Measurements from ENCODE around the gene ZNF532.

Gene ZNF532

DNA sequence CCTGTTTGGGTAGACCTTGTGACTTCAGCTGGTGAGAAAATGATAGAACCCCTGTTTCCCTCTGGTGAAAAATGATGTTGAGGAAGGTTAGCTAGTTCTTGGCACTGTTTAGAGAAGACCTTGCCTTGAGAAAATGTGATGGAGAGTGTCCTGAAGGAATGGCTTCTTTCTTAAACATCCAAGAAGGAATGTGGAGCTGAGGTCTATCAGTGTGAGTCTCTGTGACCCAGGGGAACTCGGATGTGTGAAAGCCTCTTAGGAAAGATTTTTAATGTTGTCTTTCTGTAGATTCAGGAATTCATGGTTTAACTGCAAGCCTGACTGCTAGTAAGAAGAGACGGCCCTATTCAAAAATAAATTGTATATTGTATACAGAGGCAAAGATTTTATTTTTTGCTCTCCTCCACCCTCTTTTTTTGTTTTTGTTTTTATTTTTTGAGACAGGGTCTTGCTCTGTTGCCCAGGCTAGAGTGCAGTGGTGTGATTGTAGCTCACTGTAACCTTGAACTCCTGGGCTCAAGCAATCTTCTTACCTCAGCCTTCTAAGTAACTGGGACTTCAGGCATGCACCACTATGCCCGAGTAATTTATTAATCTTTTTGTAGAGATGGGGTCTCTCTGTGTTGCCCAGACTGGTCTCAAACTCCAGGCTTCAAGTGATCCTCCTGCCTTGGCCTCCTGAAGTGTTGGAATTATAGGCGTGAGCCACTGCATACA is 87.5 kb downstream of the ZNF532 start:
- DNase-seq = no peak

DNA sequence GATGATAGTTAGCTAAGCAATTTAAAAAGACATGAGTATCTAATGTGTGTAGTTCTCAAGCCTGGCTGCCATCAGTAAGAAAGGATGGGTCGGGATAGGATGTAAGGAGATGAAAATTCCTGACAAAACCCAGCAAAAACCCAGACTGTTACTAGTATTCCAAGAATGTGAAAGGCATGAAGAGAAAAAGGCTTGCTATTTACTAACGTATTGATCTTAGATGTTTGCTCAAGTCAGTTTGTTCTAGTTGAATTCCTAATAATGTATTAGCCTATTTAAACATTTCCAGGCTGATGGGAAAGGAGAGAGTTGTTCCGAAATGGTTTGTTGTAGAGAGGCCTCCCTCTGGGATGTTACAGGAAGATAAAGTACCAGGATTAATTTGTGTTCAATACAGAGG is 88.2 kb downstream of the ZNF532 start:
- no peak for DNase-seq

DNA sequence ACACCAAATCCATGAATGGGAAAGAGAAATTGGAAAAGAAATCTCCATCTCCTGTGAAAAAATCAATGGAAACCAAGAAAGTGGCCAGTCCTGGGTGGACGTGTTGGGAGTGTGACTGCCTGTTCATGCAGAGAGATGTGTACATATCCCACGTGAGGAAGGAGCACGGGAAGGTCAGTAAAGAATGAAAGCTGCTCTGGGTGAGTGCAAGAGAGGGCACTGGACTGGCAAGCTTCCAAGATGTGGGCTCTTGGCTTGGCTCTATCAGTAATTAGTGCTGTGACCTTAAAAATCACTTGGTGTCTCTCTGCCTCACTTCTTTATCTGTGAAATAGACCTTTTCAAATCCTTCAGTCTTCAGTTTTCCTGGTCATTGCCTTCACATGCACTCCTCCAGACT is 89.0 kb downstream of the ZNF532 start:
- DNase-seq = no peak

DNA sequence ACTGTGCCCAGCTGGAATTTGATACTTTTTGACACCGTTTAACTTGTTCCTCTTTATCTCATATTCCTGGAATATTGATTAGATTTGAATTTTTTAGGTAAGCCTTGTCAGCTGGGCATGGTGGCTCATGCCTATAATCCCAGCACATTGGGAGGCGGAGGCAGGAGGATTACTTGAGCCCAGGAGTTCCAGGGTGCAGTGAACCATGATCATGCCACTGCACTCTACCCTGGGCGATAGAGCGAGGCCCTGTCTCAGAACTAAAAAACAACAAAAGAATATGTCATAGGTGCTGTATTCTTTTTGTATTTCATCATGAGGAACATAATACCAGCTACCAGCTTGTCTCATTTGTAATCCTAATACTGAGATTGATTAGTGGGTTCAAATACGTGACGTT is 90.3 kb downstream of the ZNF532 start:
- DNase-seq = no peak

DNA sequence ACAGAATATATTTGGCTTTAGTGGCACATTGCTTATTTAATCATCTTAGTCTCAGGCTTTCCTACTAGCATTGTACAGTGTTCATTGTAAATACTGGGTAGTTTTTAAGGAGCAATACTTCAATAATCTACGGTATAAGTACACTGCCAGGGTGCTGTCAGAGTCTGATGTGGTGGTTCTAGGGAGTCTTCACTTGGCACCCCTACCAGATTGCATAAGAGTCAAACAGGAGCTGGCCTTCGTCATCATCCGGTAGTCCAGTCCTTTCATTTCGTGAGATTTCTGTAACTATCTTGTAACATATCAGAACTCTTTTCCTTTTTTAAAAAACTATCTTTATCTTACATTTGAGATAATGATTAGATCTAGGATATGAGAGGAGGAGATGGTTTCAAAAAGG is 91.1 kb downstream of the ZNF532 start:
- DNase-seq = no peak

DNA sequence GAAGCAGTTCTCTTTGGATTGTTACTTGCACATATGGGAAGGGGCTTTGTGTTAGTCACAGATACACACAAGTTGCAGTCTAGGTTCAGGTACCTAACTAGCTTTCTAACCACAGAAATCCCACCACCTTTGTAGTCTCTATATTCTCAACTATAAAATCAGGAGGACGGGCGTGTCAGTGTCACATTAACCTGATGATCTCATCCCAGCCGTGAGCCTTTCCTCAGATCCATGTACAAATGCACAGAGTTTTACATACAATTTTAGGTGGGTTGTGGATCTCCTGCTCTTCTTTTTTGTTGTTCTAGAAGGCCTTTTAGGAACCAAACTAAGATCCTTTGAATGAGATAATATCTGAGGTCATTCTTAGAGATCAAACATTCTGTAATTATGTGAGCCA is 94.0 kb downstream of the ZNF532 start:
- DNase-seq = no peak

DNA sequence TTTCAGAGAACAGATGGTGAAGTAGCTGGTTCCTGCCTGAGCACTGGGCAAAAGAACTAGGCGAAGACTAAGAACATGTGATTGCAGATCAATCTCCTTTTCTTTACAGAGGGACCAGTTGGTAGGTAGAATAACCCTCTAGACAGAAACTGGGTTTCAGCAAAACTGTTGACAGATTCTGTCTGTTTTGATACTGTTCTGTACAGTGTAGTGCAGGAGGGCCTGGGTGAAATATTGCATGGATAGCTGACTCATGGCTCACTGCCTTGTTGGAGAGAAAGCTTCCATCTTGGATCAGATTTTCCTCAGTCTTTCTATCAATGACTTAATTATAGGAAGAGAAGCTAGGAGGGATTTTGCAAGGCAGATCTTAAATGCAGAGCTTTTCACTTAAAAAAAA is 95.8 kb downstream of the ZNF532 start:
- DNase-seq = no peak

DNA sequence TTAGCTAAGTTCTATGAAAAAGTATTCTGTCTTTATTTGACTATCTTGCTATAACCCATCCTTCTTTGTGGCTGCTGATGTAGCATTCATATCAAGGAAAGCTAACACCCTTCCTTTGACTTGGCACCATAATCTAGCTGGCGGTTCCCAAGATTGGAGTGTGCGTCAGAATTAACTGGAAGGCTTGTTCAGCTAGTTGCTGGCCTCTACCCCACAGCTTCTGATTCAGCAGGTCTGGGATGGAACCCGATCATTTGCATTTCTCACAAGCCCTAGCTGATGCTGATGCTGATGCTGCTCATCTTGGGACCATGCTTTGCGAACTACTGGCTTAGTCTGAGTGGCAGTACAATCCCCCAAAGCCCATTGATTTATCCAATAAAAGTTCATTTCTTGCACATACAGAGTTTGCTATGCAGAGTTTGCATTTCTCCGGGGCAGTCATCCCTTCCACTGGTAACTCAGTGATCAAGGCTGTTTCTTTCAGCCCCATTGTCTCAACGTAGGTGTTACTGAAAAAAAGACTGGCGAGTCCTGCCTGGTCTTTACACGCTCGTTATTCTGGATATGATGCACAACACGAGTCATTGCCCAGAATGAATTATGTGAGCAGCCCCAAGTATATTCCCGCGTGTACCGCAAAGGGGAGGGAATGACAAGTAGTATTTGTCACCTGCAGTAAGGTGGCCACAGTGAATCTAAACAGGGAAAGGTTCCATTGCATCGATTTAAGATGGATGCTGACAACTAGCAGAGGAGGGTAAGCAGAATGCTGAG is 96.5 kb downstream of the ZNF532 start:
- no peak for DNase-seq

DNA sequence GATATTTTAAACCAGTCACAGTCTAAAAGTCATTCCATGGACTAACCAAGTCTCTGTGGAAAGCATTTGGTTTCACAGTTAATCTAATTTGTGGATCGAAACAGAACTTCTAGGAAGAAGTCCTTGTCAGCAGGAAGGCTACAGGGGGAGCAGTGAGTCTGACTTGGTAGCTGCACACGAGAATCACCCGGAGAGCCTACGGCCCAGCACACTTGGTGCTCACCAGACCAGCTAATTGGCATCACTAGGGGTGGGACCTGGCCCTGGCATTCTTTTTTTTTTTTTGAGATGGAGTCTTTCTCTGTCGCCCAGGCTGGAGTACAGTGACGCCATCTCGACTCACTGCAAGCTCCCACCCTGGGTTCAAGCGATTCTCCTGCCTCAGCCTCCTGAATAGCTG is 97.7 kb downstream of the ZNF532 start:
- no peak for DNase-seq

DNA sequence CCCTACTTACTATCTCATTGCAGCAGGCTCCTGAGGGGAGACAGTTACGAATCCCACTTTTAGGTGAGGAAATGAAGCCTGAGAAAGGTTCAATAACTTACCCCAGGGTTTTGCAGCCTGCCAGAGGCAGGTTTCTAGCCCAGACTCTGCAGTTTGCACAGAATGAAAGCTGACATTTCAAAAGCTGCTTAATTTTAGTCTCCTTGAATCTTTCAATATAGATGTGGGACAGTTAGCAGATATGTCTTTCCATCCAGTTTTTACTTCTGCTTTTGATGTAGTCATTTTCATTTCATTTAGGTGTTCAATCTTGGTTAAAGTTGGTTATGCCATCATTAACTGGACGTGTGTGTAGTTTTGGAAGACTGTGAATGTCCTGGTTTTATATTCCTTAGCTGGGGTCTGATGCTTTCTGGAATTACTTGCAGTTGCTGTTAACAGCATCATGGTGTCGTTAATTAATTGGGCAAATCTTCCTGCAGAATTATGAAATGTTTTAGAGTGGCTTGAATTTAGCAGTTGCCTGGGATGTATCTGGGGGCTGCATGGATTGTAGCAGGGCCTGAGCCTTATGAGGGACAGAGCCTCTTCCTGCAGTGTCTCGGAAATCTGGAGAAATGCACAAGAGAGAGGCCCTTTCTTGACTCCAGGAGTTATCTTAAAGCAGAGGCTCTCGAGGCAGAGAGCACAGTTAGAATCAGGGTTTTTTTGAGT is 100.8 kb downstream of the ZNF532 start:
- no peak for DNase-seq

DNA sequence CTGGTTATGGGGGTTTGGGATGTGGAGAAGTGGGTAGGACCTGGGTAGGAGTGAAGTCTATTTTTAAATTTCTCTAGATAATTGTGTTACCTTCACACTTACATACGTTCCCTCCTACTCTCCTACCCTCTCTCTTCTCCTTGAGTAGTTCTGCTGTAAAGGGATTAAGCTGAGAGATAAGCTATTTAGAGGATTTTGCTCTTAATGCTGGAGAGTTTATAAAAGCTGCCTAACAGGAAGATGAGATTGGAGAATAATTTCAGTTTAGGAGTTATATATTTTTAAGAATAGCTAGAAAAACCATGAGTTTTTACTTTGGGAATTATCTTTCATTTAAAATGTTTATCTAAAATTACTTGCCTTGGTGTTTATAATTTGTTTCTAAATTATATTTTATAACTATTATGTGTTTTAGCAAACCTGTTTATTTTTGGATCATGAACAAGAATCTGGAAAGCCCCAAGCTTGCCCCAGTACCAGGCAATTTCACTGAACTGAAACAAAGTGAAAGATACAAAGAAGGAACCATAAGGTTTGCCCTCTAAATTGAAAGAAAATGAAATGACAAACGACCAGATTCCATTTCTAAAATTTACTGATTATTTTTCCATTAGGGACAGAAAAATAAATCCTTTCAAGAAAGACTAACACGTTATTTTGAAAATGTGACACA is 101.5 kb downstream of the ZNF532 start:
- DNase-seq = no peak

DNA sequence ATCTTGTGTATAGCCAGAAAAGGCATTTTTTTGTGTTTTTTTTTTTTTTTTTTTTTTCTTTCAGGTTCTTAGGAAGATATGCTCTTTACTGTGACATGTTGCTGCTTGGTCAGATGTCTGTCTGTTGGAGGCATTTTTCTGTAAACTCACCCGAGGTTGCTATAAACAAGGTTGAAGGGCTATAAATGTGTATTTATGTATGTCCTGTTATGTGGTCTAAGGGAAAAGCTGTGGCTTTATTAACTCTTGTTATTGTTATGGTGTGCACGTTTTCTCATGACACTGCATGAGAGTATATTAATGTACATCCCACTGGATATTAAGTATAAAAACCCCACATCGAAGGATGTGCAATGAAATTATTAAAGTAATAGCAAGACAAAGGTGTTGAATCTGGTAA is 102.0 kb downstream of the ZNF532 start:
- DNase-seq = no peak

DNA sequence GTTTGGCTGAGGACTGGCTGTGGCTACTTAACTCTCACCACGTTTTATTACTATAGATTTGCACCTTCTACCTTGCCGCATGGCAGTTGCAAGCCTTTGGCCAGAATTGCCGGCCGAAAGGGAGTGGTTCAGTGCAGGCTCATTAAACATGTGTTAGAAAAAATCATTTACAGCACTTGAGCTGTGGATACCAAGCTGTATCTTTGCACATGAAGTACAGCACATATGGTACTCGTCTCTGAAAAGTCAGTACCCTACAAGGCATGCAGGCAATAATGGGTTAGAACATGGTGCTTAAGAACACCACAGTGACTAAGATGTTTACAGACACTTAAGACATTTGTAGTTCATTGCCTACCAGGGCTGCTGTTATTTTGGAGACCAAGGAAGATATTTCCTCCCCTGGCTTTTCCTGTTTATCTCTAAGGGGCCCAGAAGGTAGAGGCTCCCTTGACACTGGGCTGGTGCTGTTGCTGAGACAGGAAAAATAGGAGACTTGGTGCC is 103.1 kb downstream of the ZNF532 start:
- no peak for DNase-seq

DNA sequence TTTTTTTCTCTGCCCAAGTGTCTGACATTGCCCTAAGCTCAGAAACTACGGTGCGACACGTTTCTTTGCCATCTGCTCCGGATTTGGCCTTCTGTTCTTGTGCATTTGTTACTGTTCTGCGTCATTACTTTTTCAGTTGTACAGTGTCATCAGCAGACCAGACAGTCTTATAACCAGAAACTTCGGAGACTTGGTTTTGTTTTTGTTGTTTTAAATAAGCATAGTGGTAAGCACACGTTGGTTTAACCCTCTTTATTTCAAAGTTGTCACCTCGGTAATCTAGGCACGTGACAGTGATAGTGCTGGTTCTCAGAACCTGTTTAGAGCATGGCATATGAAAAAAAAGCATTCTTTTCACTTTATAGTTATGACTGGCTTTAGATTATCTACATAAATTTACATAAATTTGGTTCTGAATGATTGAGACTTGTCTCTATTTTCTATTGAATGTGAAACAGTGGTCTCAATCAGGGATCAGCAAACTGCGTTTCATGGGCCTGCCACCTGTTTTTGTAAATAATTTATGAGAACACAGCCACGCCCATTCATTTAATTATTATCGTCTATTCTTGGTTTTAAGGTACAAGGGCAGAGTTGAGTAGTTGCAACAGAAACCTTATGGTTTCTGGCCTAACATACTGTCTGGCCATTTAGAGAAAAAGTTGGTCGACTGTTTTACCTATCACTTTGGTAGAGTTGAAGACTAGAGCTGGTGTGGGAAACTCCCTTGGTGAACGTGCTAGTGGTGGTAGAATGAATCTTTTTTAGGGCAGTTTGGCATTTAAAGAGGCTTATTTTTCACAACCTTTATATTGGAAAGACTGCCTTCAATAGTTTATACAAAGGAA is 106.5 kb downstream of the ZNF532 start:
- no peak for DNase-seq

DNA sequence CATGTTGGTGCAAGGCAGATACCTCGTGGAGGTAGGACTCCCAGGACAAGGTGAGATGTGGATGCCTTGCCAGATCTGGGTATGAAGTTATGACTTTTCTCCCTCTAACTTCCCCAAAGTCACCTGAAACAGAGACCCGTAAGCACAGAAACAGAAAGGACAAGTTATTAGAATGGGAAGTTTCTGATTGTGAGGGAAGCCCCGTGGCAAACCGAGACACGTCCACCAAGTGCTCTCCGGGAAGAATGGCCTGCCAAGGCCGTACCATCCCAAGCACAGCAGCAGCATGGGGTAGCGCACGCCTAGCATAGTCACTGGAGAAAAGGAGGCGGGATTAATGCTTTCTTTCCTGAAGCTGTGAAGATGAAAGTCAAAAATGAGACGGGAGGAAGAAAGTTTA is 110.6 kb downstream of the ZNF532 start:
- no peak for DNase-seq

DNA sequence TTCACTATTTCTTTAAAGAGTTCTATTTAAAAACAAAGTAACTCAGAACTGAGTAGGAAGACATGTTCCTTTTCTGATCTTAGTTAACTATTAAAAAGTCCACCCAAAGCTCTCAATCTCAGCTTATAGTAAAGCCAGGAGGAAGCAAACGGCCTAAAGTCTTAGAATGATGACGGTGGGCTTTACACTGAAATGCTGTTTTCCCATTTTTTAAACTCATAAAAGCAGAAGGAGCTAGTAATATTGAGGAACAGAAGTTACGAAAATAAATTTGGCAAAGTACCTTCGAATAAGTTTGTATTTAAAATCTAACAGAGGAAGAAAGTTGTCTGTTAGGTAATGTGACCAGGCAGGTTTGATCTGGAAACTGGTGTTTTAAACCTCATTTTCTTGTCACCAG is 111.1 kb downstream of the ZNF532 start:
- DNase-seq = no peak

DNA sequence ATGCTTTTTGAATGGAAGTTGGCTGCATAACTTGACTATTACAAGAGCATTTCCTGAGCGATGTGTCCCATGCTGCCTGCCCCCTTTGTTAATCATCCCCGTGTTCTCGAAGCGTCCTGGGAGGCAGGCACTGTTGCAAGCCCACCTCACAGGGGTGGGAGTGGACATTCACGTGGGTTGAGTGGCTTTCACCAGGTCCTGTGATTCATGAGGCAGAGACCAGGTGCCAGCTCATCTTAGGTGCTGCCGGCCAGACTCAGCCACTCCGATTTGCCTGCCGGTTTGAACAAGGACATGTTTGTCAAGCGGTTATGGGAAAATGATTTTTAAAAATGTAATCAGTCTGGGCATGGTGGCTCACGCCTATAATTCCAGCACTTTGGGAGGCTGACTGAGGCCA is 112.5 kb downstream of the ZNF532 start:
- no peak for DNase-seq

DNA sequence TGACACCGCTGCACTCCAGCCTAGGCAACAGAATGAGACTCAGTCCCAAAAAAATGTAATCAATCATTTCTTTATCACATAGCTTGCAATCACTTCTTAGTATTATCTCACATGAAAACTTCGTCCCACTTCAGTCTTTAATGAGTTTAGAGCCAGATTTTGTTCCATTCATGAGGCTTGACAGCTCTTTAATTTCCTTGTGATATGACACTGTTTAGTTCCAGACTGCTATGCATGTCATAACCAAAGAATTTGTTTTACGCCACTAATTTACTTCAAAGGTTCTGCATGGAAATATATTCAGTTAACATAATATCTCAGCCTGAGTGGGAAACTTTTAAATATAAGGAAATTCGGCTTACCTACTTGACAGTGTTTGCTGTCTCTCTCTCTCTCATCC is 113.1 kb downstream of the ZNF532 start:
- no peak for DNase-seq

DNA sequence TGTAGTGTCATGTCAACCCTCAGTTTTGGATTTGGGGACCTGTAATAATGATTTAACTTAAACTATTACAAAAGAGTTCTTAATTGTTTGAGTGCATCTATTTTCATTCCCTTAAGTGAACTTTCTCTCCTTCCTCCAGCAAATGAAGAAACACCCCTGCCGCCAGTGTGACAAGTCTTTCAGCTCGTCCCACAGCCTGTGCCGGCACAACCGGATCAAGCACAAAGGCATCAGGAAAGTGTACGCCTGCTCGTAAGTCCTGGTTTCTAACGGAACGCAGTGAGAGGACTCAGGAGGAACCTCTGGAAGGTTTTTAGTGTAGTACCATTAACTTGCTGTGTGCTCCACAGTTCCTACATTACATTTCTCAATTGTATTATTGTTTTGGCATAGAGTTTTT is 114.2 kb downstream of the ZNF532 start:
- DNase-seq = no peak

DNA sequence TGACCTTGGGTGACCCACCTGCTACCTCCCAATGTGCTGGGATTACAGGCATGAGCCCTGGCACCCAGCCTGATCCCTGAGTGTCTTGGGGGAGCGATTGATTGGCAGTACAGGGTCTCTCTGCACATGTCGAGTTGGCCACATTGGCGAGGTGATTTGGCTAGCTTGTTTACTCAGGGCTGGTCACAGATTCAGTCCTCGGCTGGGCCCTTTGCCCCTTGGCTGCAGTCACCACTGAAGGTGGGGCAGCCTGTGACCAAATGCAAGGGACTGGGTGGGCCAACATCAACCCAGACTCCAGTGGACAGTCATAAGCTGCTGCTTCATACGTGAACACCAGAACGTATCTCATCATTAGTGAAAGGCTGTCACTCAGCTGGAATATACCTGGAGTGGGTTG is 114.9 kb downstream of the ZNF532 start:
- no peak for DNase-seq

DNA sequence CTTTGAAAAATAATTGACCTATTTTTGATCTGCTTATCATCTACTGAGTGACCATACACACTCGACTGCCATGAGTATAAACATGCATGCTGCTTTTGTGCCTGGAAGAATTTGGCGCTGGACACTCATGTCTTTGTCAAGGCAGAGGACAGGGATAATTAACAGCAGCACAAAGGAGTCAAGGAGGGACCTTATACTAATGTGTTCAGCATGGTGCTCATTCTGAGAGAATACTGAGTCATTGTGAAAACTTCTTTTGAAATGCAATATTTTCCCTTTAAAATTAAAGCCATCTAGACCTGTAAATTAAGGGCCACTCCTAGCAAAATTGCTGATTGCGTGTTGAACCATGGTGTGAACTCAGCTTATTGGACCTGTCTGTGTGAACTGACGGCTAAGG is 116.3 kb downstream of the ZNF532 start:
- no peak for DNase-seq
